Panc1 (cell line): ENCODE results near the gene WSCD2. TPM values are rescaled to one million over a fixed set of nuclear protein-coding genes. Genes with fewer than 3 reads are reported as not detected.

Source experiments
- ATAC-seq: fragments of 200-7000 bp; cut with Tn5 transposase; 2 replicates; pipeline ENCODE4 v1.9.1; 2020; ENCODE audit warnings: mild to moderate bottlenecking, moderate library complexity
- BruUV-seq: library from RNA; stranded (reverse); fragments of 400-500 nt; replicated peaks from 2 replicates; lab custom pipeline; 2021; lab: Mats Ljungman, UMichigan
- CTCF ChIA-PET: fragments of 300-600 bp; sonication (Branson Sonifier 250); formaldehyde crosslinking; loops from one replicate; lab custom pipeline; 2022; ENCODE audit warnings: antibody characterized with exemption; lab: Charles Lee
- POLR2A ChIA-PET: fragments of 300-600 bp; sonication (Branson Sonifier 250); formaldehyde crosslinking; loops from one replicate; lab custom pipeline; 2022; ENCODE audit warnings: antibody characterized with exemption; lab: Charles Lee
- DNase-seq: peaks from one replicate; pipeline ENCODE4 v3.0.0-alpha.2; 2010; ENCODE audit warnings: low read depth, low spot score
- H3K27ac ChIP-seq: 2 replicates; pipeline ENCODE4 v1.5.1; 2011; ENCODE audit warnings: mild to moderate bottlenecking, low read length, inconsistent platforms
- H3K27me3 ChIP-seq: fragments of 200-500 bp; sonication (Bioruptor generic); 2 replicates; pipeline ENCODE4 v1.6.0; 2014; ENCODE audit warnings: low read length, inconsistent platforms; ENCODE audit not compliant: control insufficient read depth, insufficient read depth
- H3K36me3 ChIP-seq: fragments of 200-500 bp; sonication (Bioruptor generic); 2 replicates; pipeline ENCODE4 v1.5.1; 2014; ENCODE audit warnings: inconsistent platforms, mild to moderate bottlenecking, low read length, moderate library complexity; ENCODE audit not compliant: control insufficient read depth, insufficient read depth
- H3K4me1 ChIP-seq: 2 replicates; pipeline ENCODE4 v1.5.1; 2011; ENCODE audit warnings: inconsistent platforms, mild to moderate bottlenecking, low read length, moderate library complexity; ENCODE audit not compliant: control insufficient read depth, insufficient read depth
- H3K4me3 ChIP-seq, 2 experiments: 2 replicates each; pipeline ENCODE4 v1.5.1; 2011 to 2012; ENCODE audit warnings: low read depth in 2 of 2, low read length in 2 of 2, mild to moderate bottlenecking in 2 of 2, inconsistent platforms in 1 of 2, moderate library complexity in 1 of 2
- H3K9me3 ChIP-seq: fragments of 200-500 bp; sonication (Bioruptor generic); 2 replicates; pipeline ENCODE4 v1.5.1; 2014; ENCODE audit warnings: low read depth, mild to moderate bottlenecking, inconsistent platforms, low read length, moderate library complexity; ENCODE audit not compliant: control insufficient read depth, insufficient read depth
- POLR2AphosphoS5 ChIP-seq: IDR thresholded peaks from 2 replicates; pipeline ENCODE4 v1.6.1; 2012; ENCODE audit warnings: mild to moderate bottlenecking, low read depth, low read length, moderate library complexity
- SIN3A ChIP-seq: IDR thresholded peaks from 2 replicates; pipeline ENCODE4 v1.6.1; 2012; ENCODE audit warnings: low read depth, mild to moderate bottlenecking, low read length, moderate library complexity, borderline replicate concordance; ENCODE audit not compliant: insufficient read depth
- TCF7L2 ChIP-seq: IDR thresholded peaks from 2 replicates; pipeline ENCODE4 v1.6.1; 2011; ENCODE audit warnings: mild to moderate bottlenecking, low read depth, low read length, inconsistent platforms
- in situ Hi-C: cut with HindIII; loops from 2 replicates; pipeline ENCODE4 v1.10.0; 2016; ENCODE audit warnings: low sequenced_read_pairs, low pct_unique_long_range_greater_than_20kb
- intact Hi-C: fragments of 100-400 bp; cut with micrococcal nuclease; formaldehyde crosslinking; loops from one replicate; pipeline ENCODE4 v1.10.0; 2022; ENCODE audit not compliant: unreplicated experiment
- total RNA-seq: library from RNA; stranded (reverse); gene quantifications from one replicate; pipeline ENCODE4 v1.2.1, GENCODE V29; 2021; ENCODE audit not compliant: unreplicated experiment
- TF ChIP-seq, protein P1 (sequence below), 2 experiments: IDR thresholded peaks; 2 replicates each; pipeline ENCODE4 v1.6.1; 2011 to 2012; ENCODE audit warnings: low read depth in 2 of 2, control low read depth in 1 of 2, low read length in 1 of 2, mild to moderate bottlenecking in 1 of 2, moderate library complexity in 1 of 2; ENCODE audit not compliant: insufficient read depth in 1 of 2
- TF ChIP-seq, protein P2 (sequence below): fragments of 450-650 bp; IDR thresholded peaks from 2 replicates; pipeline ENCODE4 v1.5.1; 2017; ENCODE audit warnings: mild to moderate bottlenecking

WSCD2 gene
- total RNA-seq, 1 experiment from 2014 or later: 0.64 TPM

DNA sequence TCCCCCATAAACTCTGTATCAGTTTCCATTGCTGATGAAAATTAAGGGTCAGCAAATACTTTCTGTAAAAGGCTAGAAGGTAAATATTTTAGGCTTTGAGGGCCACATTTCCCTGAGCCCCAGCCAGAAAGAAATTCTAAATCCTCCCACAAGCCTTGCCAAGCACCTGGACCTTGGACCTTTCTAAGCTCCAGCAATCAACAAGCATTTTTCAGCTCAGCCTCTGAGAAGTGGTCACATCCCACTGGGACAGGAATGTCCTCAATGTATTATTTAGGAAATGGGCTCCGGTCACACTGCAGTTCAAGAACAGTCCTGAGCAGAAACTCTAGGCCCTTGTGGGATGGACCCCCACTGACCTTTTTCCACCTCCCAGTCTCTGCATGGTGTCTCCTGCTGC lies 55.9 kb downstream of the WSCD2 start:
- DNase-seq: no peak
- intact Hi-C loops (no loop called here), in situ Hi-C loops (no loop called here)
- no peaks in the 10 kb centered on the region for H3K36me3 ChIP-seq
- ATAC-seq: no peak
- ChIA-PET POLR2A (no interaction called here), CTCF (no interaction called here)
- no peaks in the 10 kb centered on the region for H3K9me3 ChIP-seq
- H3K4me3 ChIP-seq: no peak overlapping the region
- BruUV-seq: no TSS peak
- H3K27me3 ChIP-seq: no peaks in the 10 kb centered on the region; the same call in none of the 2 replicates
- H3K27ac ChIP-seq: no peak overlapping the region
- no peaks in the 10 kb centered on the region for H3K4me1 ChIP-seq
- TF ChIP-seq, protein P1, sequence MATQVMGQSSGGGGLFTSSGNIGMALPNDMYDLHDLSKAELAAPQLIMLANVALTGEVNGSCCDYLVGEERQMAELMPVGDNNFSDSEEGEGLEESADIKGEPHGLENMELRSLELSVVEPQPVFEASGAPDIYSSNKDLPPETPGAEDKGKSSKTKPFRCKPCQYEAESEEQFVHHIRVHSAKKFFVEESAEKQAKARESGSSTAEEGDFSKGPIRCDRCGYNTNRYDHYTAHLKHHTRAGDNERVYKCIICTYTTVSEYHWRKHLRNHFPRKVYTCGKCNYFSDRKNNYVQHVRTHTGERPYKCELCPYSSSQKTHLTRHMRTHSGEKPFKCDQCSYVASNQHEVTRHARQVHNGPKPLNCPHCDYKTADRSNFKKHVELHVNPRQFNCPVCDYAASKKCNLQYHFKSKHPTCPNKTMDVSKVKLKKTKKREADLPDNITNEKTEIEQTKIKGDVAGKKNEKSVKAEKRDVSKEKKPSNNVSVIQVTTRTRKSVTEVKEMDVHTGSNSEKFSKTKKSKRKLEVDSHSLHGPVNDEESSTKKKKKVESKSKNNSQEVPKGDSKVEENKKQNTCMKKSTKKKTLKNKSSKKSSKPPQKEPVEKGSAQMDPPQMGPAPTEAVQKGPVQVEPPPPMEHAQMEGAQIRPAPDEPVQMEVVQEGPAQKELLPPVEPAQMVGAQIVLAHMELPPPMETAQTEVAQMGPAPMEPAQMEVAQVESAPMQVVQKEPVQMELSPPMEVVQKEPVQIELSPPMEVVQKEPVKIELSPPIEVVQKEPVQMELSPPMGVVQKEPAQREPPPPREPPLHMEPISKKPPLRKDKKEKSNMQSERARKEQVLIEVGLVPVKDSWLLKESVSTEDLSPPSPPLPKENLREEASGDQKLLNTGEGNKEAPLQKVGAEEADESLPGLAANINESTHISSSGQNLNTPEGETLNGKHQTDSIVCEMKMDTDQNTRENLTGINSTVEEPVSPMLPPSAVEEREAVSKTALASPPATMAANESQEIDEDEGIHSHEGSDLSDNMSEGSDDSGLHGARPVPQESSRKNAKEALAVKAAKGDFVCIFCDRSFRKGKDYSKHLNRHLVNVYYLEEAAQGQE (IDR thresholded peaks at IDR 0.05; ENCODE audit: insufficient read depth in 1 of 2, low read depth in 2 of 2, low read length in 1 of 2): no peak
- TF ChIP-seq, protein P2, sequence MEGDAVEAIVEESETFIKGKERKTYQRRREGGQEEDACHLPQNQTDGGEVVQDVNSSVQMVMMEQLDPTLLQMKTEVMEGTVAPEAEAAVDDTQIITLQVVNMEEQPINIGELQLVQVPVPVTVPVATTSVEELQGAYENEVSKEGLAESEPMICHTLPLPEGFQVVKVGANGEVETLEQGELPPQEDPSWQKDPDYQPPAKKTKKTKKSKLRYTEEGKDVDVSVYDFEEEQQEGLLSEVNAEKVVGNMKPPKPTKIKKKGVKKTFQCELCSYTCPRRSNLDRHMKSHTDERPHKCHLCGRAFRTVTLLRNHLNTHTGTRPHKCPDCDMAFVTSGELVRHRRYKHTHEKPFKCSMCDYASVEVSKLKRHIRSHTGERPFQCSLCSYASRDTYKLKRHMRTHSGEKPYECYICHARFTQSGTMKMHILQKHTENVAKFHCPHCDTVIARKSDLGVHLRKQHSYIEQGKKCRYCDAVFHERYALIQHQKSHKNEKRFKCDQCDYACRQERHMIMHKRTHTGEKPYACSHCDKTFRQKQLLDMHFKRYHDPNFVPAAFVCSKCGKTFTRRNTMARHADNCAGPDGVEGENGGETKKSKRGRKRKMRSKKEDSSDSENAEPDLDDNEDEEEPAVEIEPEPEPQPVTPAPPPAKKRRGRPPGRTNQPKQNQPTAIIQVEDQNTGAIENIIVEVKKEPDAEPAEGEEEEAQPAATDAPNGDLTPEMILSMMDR: no peak
- no peak for TF ChIP-seq TCF7L2
- TF ChIP-seq SIN3A: no peak
- TF ChIP-seq POLR2AphosphoS5: no peak

DNA sequence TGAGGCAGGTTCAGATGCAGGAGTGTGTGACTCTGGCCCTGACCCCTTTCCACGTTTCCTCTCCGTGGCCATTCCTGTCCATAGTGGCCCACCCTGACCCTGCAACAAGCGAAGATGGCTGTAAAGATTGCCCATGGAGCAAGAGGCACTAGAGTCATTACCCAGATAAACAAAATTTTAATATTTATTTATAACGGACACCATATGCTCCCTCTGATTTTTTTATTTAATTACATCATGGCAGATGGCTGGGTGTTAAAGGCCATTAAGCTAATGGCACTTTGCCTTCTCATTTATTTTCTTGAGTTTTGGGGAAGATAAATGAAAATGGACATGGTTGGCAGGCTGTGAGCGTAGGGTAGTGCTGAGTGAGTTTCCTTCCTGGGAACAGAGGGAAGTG lies 58.7 kb downstream of the WSCD2 start:
- H3K27me3 ChIP-seq: no peaks in the 10 kb centered on the region; the same call in none of the 2 replicates
- H3K9me3 ChIP-seq: no peaks in the 10 kb centered on the region
- ATAC-seq (no peak), DNase-seq (no peak)
- H3K4me1 ChIP-seq: no peaks in the 10 kb centered on the region
- TF ChIP-seq SIN3A: no peak
- TF ChIP-seq, protein P1 (IDR thresholded peaks at IDR 0.05; ENCODE audit: insufficient read depth in 1 of 2, low read depth in 2 of 2, low read length in 1 of 2): no peak
- TF ChIP-seq POLR2AphosphoS5: no peak
- TF ChIP-seq TCF7L2: no peak
- TF ChIP-seq, protein P2: no peak
- H3K27ac ChIP-seq: no peak overlapping the region
- H3K36me3 ChIP-seq: no peaks in the 10 kb centered on the region
- in situ Hi-C loops: no loop called here
- intact Hi-C loops: no loop called here
- CTCF ChIA-PET: no interaction called here
- POLR2A ChIA-PET: no interaction called here
- no TSS peak for BruUV-seq
- no peak overlapping the region for H3K4me3 ChIP-seq
